H1 (cell line): ENCODE results near the gene CDC42EP3. TPM values are rescaled to one million over a fixed set of nuclear protein-coding genes. Genes with fewer than 3 reads are reported as not detected.
A peak's percentile ranks its signal among the peaks of the same experiment; 100 is the strongest.

Experiments
- CTCF ChIA-PET: fragments of 300-600 bp; sonication (Branson Sonifier 250); formaldehyde crosslinking; loops from one replicate; lab custom pipeline; 2021; ENCODE audit not compliant: partially characterized antibody; lab: Charles Lee
- POLR2A ChIA-PET: fragments of 300-600 bp; sonication (Branson Sonifier 250); formaldehyde crosslinking; loops from one replicate; lab custom pipeline; 2021; ENCODE audit warnings: inconsistent platforms; ENCODE audit not compliant: partially characterized antibody; lab: Charles Lee
- DNase-seq, 2 experiments: peaks; one replicate each; pipeline versions ENCODE4 v3.0.0 to v3.0.0-alpha.2; 2010 to 2022; ENCODE audit warnings: low spot score in 2 of 2, low read depth in 1 of 2, mixed read lengths in 1 of 2
- FAIRE-seq: peaks from 2 replicates; lab custom pipeline; 2011; peaks lifted over from hg19 to GRCh38; lab: Jason Lieb, UNC
- H2AFZ ChIP-seq: 2 replicates; pipeline ENCODE4 v1.8.1; 2012; ENCODE audit warnings: low read length, inconsistent platforms
- H2AK5ac ChIP-seq: 2 replicates; pipeline ENCODE4 v1.6.1; 2013; ENCODE audit warnings: low read depth, low read length
- H2BK120ac ChIP-seq: replicated peaks from 2 replicates; pipeline ENCODE3; 2013; ENCODE audit warnings: low read depth, low read length, inconsistent platforms
- H2BK12ac ChIP-seq: 2 replicates; pipeline ENCODE4 v1.6.1; 2013; ENCODE audit warnings: low read depth, low read length
- H2BK15ac ChIP-seq: 2 replicates; pipeline ENCODE4 v1.6.1; 2013; ENCODE audit warnings: low read length
- H2BK20ac ChIP-seq: 2 replicates; pipeline ENCODE4 v1.6.1; 2013; ENCODE audit warnings: low read length
- H2BK5ac ChIP-seq: 2 replicates; pipeline ENCODE4 v1.6.1; 2013; ENCODE audit warnings: low read depth, low read length
- H3K14ac ChIP-seq: 2 replicates; pipeline ENCODE4 v1.6.1; 2013; ENCODE audit warnings: inconsistent platforms; ENCODE audit not compliant: insufficient read length
- H3K18ac ChIP-seq: 2 replicates; pipeline ENCODE4 v1.6.1; 2013; ENCODE audit warnings: low read length; ENCODE audit errors: extremely low read depth
- H3K23ac ChIP-seq: 2 replicates; pipeline ENCODE4 v1.6.1; 2013; ENCODE audit warnings: inconsistent platforms; ENCODE audit not compliant: insufficient read length
- H3K23me2 ChIP-seq: 2 replicates; pipeline ENCODE4 v1.6.1; 2013; ENCODE audit warnings: low read depth, low read length
- H3K27ac ChIP-seq: 2 replicates; pipeline ENCODE4 v1.6.1; 2011; ENCODE audit warnings: low read depth, low read length, inconsistent platforms
- H3K27me3 ChIP-seq, 4 experiments: replicated peaks in 1 of 4; 1 replicate in 1 of 4; 2 replicates in 3 of 4; pipeline versions ENCODE4 v1.6.1 to v1.8.1; 2011 to 2013; ENCODE audit warnings: low read length in 3 of 4, mild to moderate bottlenecking in 3 of 4, inconsistent platforms in 2 of 4, mixed read lengths in 2 of 4, moderate library complexity in 1 of 4; ENCODE audit not compliant: control insufficient read depth in 3 of 4, insufficient read depth in 3 of 4; ENCODE audit errors: extremely low read depth in 1 of 4
- H3K36me3 ChIP-seq, 4 experiments: 2 replicates each; pipeline versions ENCODE4 v1.6.1 to v1.8.1; 2011 to 2013; ENCODE audit warnings: mild to moderate bottlenecking in 4 of 4, low read length in 3 of 4, moderate library complexity in 2 of 4, control low read depth in 1 of 4, inconsistent platforms in 1 of 4; ENCODE audit not compliant: insufficient read depth in 4 of 4, control insufficient read depth in 2 of 4
- H3K4ac ChIP-seq: replicated peaks from 2 replicates; pipeline ENCODE3; 2013; ENCODE audit warnings: low read length, low read depth, mixed read lengths, inconsistent platforms; ENCODE audit not compliant: insufficient read length
- H3K4me1 ChIP-seq, 4 experiments: replicated peaks in 1 of 4; 1 replicate in 1 of 4; 2 replicates in 3 of 4; pipeline versions ENCODE4 v1.6.1 to v1.8.1; 2011 to 2013; ENCODE audit warnings: low read length in 3 of 4, inconsistent platforms in 2 of 4, mixed read lengths in 1 of 4; ENCODE audit not compliant: insufficient read depth in 4 of 4, control insufficient read depth in 3 of 4
- H3K4me2 ChIP-seq, 2 experiments: 2 replicates each; pipeline versions ENCODE4 v1.6.1 to v1.8.1; 2011 to 2013; ENCODE audit warnings: low read depth in 2 of 2, low read length in 2 of 2, control low read depth in 1 of 2, inconsistent platforms in 1 of 2, mild to moderate bottlenecking in 1 of 2; ENCODE audit not compliant: insufficient read depth in 1 of 2
- H3K4me3 ChIP-seq, 4 experiments: fragments of 200-600, 300-600 bp in 1 of 4; sonication (generic), shearing (Covaris generic), sonication (Bioruptor Twin) in 1 of 4; 2 replicates each; pipeline versions ENCODE4 v1.5.1 to v1.8.1; 2011 to 2016; ENCODE audit warnings: low read length in 4 of 4, low read depth in 3 of 4, control low read depth in 2 of 4, inconsistent platforms in 2 of 4, mild to moderate bottlenecking in 2 of 4, mixed read lengths in 1 of 4, moderate library complexity in 1 of 4; ENCODE audit not compliant: insufficient read depth in 2 of 4; ENCODE audit errors: extremely low read depth in 1 of 4
- H3K56ac ChIP-seq: replicated peaks from 2 replicates; pipeline ENCODE3; 2013; ENCODE audit warnings: low read depth, mild to moderate bottlenecking, mixed read lengths, low read length, inconsistent platforms; ENCODE audit not compliant: insufficient read length
- H3K79me1 ChIP-seq: 2 replicates; pipeline ENCODE4 v1.6.1; 2013; ENCODE audit warnings: low read depth, low read length, control low read depth
- H3K79me2 ChIP-seq, 2 experiments: 2 replicates each; pipeline versions ENCODE4 v1.6.1 to v1.8.1; 2012 to 2013; ENCODE audit warnings: low read length in 2 of 2, mild to moderate bottlenecking in 2 of 2, inconsistent platforms in 1 of 2; ENCODE audit not compliant: insufficient read depth in 2 of 2, control insufficient read depth in 1 of 2
- H3K9ac ChIP-seq, 4 experiments: replicated peaks in 1 of 4; 1 replicate in 1 of 4; 2 replicates in 3 of 4; pipeline versions ENCODE4 v1.6.1 to v1.8.1; 2011 to 2013; ENCODE audit warnings: low read depth in 3 of 4, low read length in 3 of 4, control low read depth in 2 of 4, mild to moderate bottlenecking in 2 of 4, moderate library complexity in 2 of 4, inconsistent platforms in 1 of 4; ENCODE audit errors: extremely low read depth in 1 of 4
- H3K9me3 ChIP-seq, 2 experiments: 2 replicates each; pipeline versions ENCODE4 v1.6.1 to v1.8.1; 2012 to 2013; ENCODE audit warnings: mild to moderate bottlenecking in 2 of 2, moderate library complexity in 2 of 2, control low read depth in 1 of 2, inconsistent platforms in 1 of 2, low read depth in 1 of 2, low read length in 1 of 2, mixed read lengths in 1 of 2; ENCODE audit not compliant: insufficient read depth in 2 of 2
- H4K20me1 ChIP-seq, 2 experiments: replicated peaks in 1 of 2; 2 replicates each; pipeline versions ENCODE3 to v1.8.1; 2011 to 2013; ENCODE audit warnings: inconsistent platforms in 2 of 2, low read length in 2 of 2, mild to moderate bottlenecking in 1 of 2; ENCODE audit not compliant: insufficient read depth in 2 of 2, control insufficient read depth in 1 of 2
- H4K5ac ChIP-seq: 2 replicates; pipeline ENCODE4 v1.6.1; 2013; ENCODE audit warnings: low read length, low read depth, mixed read lengths, inconsistent platforms; ENCODE audit not compliant: insufficient read length
- H4K8ac ChIP-seq: 2 replicates; pipeline ENCODE4 v1.8.0; 2013; ENCODE audit warnings: mild to moderate bottlenecking, moderate library complexity, low read length, inconsistent platforms; ENCODE audit not compliant: insufficient read depth; ENCODE audit errors: extremely low read depth
- H4K91ac ChIP-seq: replicated peaks from 2 replicates; pipeline ENCODE3; 2013; ENCODE audit warnings: low read length, mixed read lengths, inconsistent platforms; ENCODE audit not compliant: insufficient read length
- FOSL1 ChIP-seq: IDR thresholded peaks from 2 replicates; pipeline ENCODE4 v1.6.1; 2011; ENCODE audit warnings: mild to moderate bottlenecking, low read depth, low read length, moderate library complexity; ENCODE audit not compliant: insufficient read depth
- POLR2AphosphoS5 ChIP-seq: IDR thresholded peaks from 2 replicates; pipeline ENCODE4 v1.6.1; 2011; ENCODE audit warnings: low read depth, low read length
- POU5F1 ChIP-seq: IDR thresholded peaks from 2 replicates; pipeline ENCODE4 v1.6.1; 2011; ENCODE audit warnings: low read depth, mild to moderate bottlenecking, low read length, moderate library complexity
- SP2 ChIP-seq: IDR thresholded peaks from 2 replicates; pipeline ENCODE4 v1.6.1; 2012; ENCODE audit warnings: mild to moderate bottlenecking, low read length, inconsistent platforms
- TEAD4 ChIP-seq: IDR thresholded peaks from 2 replicates; pipeline ENCODE4 v1.6.1; 2012; ENCODE audit warnings: low read depth, low read length, inconsistent platforms, mixed read lengths
- WGBS, 2 experiments: shearing (Covaris generic) in 1 of 2; methylation state at CpG; one replicate each; pipeline versions ENCODE4 v1.1.6 to v1.1.7; 2013 to 2015; ENCODE audit warnings: low lambda C conversion rate in 2 of 2, mixed read lengths in 2 of 2, inconsistent platforms in 1 of 2, low coverage in 1 of 2, missing lambda C conversion rate in 1 of 2; ENCODE audit not compliant: insufficient replicate concordance in 2 of 2, insufficient coverage in 1 of 2, insufficient read length in 1 of 2; ENCODE audit errors: extremely low coverage in 1 of 2, missing lambda C conversion rate in 1 of 2; 5-methylcytosine and 5-hydroxymethylcytosine counted together
- polyA plus RNA-seq, 7 experiments: library from polyadenylated mRNA; depleted of rRNA in 3 of 7; stranded (reverse) in 5 of 7; unstranded in 2 of 7; fragments of >200 nt in 5 of 7; fragments of 200-250 nt in 2 of 7; gene quantifications; 1 replicate in 5 of 7; 2 replicates in 1 of 7; 4 replicates in 1 of 7; pipeline versions ENCODE4 v1.2.1 to v1.2.3, GENCODE V29; 2011 to 2013; ENCODE audit warnings: missing spikeins in 2 of 7, mixed read lengths in 2 of 7
- total RNA-seq: library from RNA; stranded (reverse); fragmentation: NEBNext Ultra II Directional; extraction: Animal tissue kit (Norgen Biotek cat#: 25700); gene quantifications from 2 replicates; pipeline ENCODE4 v1.2.1, GENCODE V29; 2021
- TF ChIP-seq, protein P1 (sequence below): IDR thresholded peaks from 2 replicates; pipeline ENCODE4 v1.6.1; 2012; ENCODE audit warnings: low read length, inconsistent platforms

The CDC42EP3 gene
- total and polyA plus RNA-seq, 2 of the 8 experiments (the other 6 are each of a cell fraction or from before 2014, with no cell fraction given), result 18.4 to 24.7 TPM

GRCh38 chr2:37654932-37655841 lies 16.3 kb downstream of the CDC42EP3 start:
- Histone ChIP-seq H3K9me3 (no peaks in the 10 kb centered on the region), H4K5ac (no peak overlapping the region), H2BK20ac (no peak overlapping the region), H2AK5ac (no peak overlapping the region; the same call in 1 of the 2 replicates), H4K20me1 (peaks cover 0 to 7% of the 10 kb centered on the region in 2 experiments), H3K27ac (no peak overlapping the region), H3K79me1 (peaks cover 11% of the 10 kb centered on the region; the same call in 1 of the 2 replicates), H3K9ac (no peak overlapping the region), H3K23ac (no peak overlapping the region), H2AFZ (no peak overlapping the region), H3K79me2 (peaks cover 2 to 72% of the 10 kb centered on the region in 2 experiments; a peak in 3 of 4 replicates), H3K4me1 (peaks cover 17 to 42% (median 40%) of the 10 kb centered on the region in 4 experiments), H3K27me3 (no peaks in the 10 kb centered on the region; a peak in 1 of 7 replicates), H3K4me3 (peak overlapping the region in 1 of 4 experiments; percentile 41; a peak in 2 of 8 replicates), H3K14ac (no peak overlapping the region), H3K36me3 (peaks cover 0 to 4% (median 0%) of the 10 kb centered on the region in 4 experiments; a peak in 1 of 8 replicates), H2BK120ac (peak overlapping the region; percentile 21), H3K23me2 (0 out of 2 replicates have a peak, but pooled peaks cover 4% of the 10 kb centered on the region), H2BK5ac (no peak overlapping the region; the same call in 1 of the 2 replicates), H2BK15ac (no peak overlapping the region), H4K91ac (no peak overlapping the region), H3K56ac (no peak overlapping the region), H3K18ac (peak overlapping the region; percentile 2; the same call in 1 of the 2 replicates), H3K4ac (peak overlapping the region; percentile 16), H3K4me2 (peak overlapping the region; percentile 39 to 67), H4K8ac (no peak overlapping the region), H2BK12ac (peak overlapping the region; percentile 69; the same call in 1 of the 2 replicates)
- WGBS, 2 experiments, result 28% methylated on average over 7 of the region's 7 CpGs; no CpG with 5 or more reads in 1 of the 2 experiments
- ChIA-PET CTCF (interaction anchor here (0.6 to 2.2 kb wide), 4 partner anchors 12 to 240 kb away, joined by 3 to 4 read pairs (median 4); no protein-coding TSS in a partner anchor), POLR2A (interaction anchor here (1.0 to 3.5 kb wide), 8 partner anchors 10 to 241 kb away, joined by 3 to 16 read pairs (median 3); no protein-coding TSS in a partner anchor)
- FAIRE-seq, result no peak
- no peak for DNase-seq
- TF ChIP-seq, protein P1, sequence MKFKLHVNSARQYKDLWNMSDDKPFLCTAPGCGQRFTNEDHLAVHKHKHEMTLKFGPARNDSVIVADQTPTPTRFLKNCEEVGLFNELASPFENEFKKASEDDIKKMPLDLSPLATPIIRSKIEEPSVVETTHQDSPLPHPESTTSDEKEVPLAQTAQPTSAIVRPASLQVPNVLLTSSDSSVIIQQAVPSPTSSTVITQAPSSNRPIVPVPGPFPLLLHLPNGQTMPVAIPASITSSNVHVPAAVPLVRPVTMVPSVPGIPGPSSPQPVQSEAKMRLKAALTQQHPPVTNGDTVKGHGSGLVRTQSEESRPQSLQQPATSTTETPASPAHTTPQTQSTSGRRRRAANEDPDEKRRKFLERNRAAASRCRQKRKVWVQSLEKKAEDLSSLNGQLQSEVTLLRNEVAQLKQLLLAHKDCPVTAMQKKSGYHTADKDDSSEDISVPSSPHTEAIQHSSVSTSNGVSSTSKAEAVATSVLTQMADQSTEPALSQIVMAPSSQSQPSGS, result 0 out of 2 replicates have a peak, but pooled peaks have one; percentile 11
- TF ChIP-seq TEAD4 (no peak), POLR2AphosphoS5 (no peak), FOSL1 (no peak), SP2 (no peak), POU5F1 (peak; percentile 64; the same call in 1 of the 2 replicates)
